ENCODE data around the gene ASRGL1. TPM values are rescaled to one million over a fixed set of nuclear protein-coding genes. Genes with fewer than 3 reads are reported as not detected.
"Not testable (repeated sequence)": the region's sequence is repeated elsewhere in the genome, so short reads cannot be mapped to it uniquely, and the experiment has no call there.

Gene ASRGL1
- total RNA-seq, 1 experiment from 2014 or later = 22.6 TPM

DNA sequence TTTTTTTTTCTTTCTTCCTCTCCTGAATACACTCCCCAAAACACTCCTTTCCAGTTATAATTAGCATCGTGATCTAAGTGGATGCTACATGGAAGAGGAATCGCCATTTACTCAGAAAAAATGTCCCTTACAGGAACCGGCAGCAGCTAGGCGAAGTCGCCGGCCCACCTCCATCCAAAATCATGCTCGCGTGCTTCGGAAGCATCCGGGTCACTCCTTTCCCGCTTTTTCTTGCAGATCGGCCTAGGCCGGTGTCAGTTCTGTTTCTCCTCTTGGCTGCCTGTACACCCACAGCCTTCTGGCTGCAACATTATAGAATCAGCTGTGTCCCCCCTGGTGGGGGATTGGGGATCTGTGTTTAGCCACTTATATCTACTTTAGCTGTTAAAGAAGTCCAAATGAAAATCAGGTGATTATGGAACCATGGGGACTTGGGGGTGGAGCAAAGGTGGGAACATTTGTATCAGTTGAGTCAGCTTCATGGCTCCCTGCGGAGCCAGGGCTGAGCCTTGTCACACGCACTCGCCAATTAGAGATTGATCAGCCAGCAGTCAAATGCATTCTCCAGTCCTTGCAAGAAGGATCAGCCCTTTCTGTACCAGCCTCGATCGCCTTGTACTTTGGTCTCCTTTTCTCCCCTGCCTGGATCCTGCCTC, 36.3 kb downstream of the ASRGL1 start:
- H3K36me3 ChIP-seq = no peaks in the 10 kb centered on the region
- H3K27me3 ChIP-seq = no peaks in the 10 kb centered on the region
- DNase-seq = no peak
- no peaks in the 10 kb centered on the region for H3K9me3 ChIP-seq (replicated peaks)
- H3K4me1 ChIP-seq = no peaks in the 10 kb centered on the region
- no peak overlapping the region for H3K27ac ChIP-seq
- H3K4me3 ChIP-seq = no peak overlapping the region

DNA sequence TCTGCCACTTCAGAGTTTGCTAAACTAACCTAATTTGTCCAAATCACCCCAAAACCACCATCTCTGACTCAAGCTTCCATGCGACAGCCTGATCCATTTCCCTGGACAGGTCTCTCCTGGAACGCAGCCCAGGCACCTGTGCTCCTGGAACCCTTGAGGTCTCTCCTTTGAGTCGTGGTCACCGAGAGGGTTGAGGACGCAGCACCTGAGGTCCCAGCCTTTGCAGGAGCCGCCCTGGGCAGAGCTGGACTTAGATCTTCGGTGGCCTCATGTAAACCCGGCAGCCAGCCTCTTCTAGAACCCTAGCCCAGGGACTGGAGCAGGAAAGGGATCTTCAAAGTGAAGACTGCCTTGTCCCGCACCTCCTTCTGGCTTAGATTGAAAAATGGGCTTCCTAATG, 37.6 kb downstream of the ASRGL1 start:
- no peak overlapping the region for H3K4me3 ChIP-seq
- no peak for DNase-seq

DNA sequence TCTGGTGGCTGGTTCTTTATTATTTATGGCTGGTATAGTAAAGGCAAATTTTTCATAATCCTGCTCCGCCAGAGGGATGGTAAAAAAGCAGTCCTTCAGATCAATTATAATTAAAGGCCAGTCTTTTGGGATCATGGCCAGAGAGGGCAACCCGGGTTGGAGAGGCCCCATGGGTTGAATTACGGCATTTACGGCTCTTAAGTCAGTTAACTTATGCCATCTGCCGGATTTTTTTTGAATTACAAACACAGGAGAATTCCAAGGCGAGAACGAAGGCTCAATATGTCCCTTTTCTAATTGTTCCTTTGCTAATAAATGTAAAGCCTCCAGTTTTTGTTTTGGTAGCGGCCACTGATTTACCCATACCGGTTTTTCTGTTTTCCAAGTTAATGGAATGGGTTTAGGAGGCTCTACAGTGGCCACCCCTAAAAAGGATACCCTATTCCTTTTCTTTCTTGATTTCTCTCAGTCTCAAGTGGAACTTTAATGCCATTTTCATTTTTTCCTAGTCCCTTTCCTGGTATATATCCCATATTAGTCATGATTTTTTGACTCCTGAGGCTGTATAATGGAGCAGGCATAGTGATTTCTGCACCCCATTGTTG, 41.3 kb downstream of the ASRGL1 start:
- not testable (repeated sequence) for H3K9me3 ChIP-seq (replicated peaks); H3K4me1 ChIP-seq; H3K36me3 ChIP-seq; H3K4me3 ChIP-seq; H3K27me3 ChIP-seq; H3K27ac ChIP-seq
- peak; percentile 40 to 65 for DNase-seq

More for the DNA sequence above, 37.6 kb downstream of the ASRGL1 start:
- no peaks in the 10 kb centered on the region for H3K36me3 ChIP-seq
- no peak overlapping the region for H3K27ac ChIP-seq
- H3K27me3 ChIP-seq = no peaks in the 10 kb centered on the region
- no peaks in the 10 kb centered on the region for H3K9me3 ChIP-seq (replicated peaks)
- H3K4me1 ChIP-seq = no peaks in the 10 kb centered on the region

DNA sequence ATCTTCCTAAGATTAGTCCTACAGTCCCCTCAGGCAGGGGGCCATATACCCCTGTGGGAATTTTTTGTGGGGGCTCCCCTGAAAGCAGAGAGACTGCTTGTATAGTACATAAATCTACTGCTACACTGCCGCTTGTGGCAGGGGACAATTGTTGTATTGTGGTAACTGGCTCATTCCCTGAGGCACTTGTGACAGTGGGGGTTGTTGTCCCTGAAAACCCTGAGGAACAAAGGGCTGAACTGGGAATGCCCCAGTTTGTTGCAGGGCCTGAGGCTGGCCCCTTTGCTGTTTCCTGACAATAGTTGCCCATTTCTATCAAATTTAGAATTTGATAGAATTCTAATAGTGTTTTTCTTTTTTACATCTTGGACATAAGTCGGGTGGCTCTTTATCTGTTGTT, 42.3 kb downstream of the ASRGL1 start:
- not testable (repeated sequence) for H3K27me3 ChIP-seq; H3K4me1 ChIP-seq; H3K4me3 ChIP-seq; H3K36me3 ChIP-seq; H3K27ac ChIP-seq; H3K9me3 ChIP-seq (replicated peaks); DNase-seq

DNA sequence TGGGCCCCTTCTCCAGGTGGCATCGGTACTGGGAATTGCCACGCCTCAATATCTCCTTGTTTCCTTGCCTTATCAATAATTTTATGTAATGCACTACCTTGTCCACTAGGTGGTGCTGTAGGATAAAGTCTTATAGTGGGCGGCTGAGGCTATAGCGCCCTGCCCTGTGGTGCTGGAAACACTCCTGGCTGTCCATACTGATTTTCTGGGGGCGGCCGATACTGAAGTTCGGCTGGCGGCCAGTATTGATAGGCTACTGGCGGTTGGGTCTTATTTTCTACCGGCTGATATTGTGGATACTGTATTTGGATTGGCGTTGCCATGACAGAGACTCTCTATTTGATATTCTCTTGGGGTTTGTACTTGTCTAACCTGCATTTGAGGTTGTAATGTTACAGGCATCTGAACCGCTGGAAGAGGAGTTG, 43.6 kb downstream of the ASRGL1 start:
- not testable (repeated sequence) for H3K4me1 ChIP-seq; H3K9me3 ChIP-seq (replicated peaks); H3K4me3 ChIP-seq; H3K27me3 ChIP-seq; H3K36me3 ChIP-seq; H3K27ac ChIP-seq
- DNase-seq = peak; percentile 44 to 85

DNA sequence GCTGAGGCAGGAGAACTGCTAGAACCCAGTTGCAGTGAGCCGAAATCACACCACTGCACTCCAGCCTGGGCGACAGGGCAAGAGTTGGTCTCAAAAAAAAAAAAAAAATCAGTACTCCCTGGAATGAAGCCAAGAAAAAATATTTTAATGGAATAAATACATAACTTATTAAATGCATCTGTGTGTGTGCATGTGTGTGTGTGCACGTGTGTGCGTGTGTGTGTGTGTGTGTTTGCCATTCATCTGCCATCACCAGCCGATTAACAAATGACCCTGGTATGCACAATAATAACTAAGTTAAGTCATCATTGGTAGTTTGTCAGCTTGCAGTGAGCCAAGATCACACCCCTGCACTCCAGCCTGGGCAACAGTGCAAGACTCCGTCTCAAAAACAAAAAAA, 46.6 kb downstream of the ASRGL1 start:
- Histone ChIP-seq H3K4me3 (no peak overlapping the region), H3K4me1 (peaks cover 10% of the 10 kb centered on the region; the same call in 1 of the 2 replicates), H3K36me3 (no peaks in the 10 kb centered on the region), H3K9me3 (replicated peaks) (no peaks in the 10 kb centered on the region), H3K27me3 (no peaks in the 10 kb centered on the region), H3K27ac (no peak overlapping the region)
- no peak for DNase-seq

DNA sequence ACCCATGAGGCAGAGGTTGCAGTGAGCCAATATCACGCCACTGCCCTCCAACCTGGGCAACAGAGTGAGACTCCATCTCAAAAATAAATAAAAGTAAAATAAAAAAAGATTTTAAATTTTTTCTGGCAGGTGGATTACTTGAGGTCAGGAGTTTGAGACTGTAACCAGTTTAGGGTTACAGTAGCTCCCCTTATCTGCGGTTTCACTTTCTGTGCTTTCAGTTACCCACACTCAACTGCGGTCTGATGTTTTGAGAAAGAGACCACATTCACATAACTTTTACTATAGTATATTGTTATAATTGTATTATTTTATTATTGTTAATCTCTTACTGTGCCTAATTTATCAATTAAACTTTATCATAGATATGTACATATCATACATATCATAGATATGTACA, 48.8 kb downstream of the ASRGL1 start:
- not testable (repeated sequence) for H3K36me3 ChIP-seq; H3K27ac ChIP-seq; H3K4me1 ChIP-seq; H3K27me3 ChIP-seq; DNase-seq; H3K9me3 ChIP-seq (replicated peaks); H3K4me3 ChIP-seq

DNA sequence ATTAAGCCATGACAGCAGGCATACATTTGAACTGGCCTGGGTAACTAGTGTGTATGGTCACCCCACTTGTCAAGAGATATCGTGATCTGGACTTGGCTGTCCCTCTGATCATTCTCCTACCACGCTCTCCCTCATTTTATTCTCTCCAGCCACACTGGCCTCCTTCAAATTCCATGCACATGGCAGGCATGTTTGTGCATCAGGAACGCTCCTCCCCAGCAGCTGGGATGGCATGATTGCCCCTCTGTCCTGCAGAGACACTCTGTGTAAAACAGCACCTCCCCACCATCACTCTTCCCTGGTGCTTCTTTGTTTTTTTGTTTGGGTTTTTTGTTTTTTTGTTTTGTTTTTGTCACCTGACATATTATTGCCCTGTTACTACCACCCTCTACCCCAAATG, 50.1 kb downstream of the ASRGL1 start:
- H3K27me3 ChIP-seq = no peaks in the 10 kb centered on the region
- no peak overlapping the region for H3K4me3 ChIP-seq
- peaks cover 6% of the 10 kb centered on the region; the same call in 1 of the 2 replicates for H3K4me1 ChIP-seq
- H3K9me3 ChIP-seq (replicated peaks) = no peaks in the 10 kb centered on the region
- H3K36me3 ChIP-seq = no peaks in the 10 kb centered on the region
- H3K27ac ChIP-seq = no peak overlapping the region
- no peak for DNase-seq

DNA sequence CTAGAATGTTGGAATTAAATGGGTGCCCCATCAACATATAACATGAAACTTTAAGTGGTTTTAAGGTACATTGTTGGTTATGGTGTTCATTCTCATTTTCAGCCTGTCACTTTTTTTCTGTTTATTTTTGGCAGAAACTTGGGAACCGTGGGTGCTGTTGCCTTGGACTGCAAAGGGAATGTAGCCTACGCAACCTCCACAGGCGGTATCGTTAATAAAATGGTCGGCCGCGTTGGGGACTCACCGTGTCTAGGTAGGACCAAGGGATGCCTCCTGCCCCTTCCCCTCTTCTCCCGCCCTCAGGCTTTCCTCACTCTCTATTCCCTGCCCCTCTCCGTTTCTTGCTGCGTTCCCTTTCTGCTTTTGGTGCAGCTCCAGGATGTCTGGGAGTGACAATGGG, 51.8 kb downstream of the ASRGL1 start:
- no peaks in the 10 kb centered on the region for H3K9me3 ChIP-seq (replicated peaks)
- peaks cover 3% of the 10 kb centered on the region; the same call in 1 of the 2 replicates for H3K4me1 ChIP-seq
- no peaks in the 10 kb centered on the region for H3K36me3 ChIP-seq
- no peak overlapping the region for H3K4me3 ChIP-seq
- H3K27me3 ChIP-seq = no peaks in the 10 kb centered on the region
- no peak overlapping the region for H3K27ac ChIP-seq
- DNase-seq = no peak

DNA sequence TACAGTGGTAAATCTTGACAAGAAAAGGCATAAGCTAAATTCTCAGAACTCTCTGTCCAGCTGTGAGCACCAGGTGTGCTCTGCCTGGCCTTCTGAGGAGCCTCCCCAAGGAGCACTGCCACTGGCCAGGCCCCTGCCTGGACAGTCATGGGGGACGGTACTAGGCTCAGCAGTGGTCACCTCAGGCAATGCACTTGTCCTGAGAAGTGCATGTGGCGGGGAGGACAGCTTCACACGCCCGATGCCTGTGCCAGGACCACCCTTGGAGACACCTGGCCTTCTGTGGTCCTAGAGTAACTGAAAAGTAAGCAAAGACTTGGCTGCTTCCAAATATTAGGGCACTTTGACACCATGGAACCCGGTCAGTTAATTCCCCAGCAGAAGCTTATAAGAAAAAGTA, 53.0 kb downstream of the ASRGL1 start:
- Histone ChIP-seq H3K4me3 (no peak overlapping the region), H3K9me3 (replicated peaks) (no peaks in the 10 kb centered on the region)
- no peak for DNase-seq

DNA sequence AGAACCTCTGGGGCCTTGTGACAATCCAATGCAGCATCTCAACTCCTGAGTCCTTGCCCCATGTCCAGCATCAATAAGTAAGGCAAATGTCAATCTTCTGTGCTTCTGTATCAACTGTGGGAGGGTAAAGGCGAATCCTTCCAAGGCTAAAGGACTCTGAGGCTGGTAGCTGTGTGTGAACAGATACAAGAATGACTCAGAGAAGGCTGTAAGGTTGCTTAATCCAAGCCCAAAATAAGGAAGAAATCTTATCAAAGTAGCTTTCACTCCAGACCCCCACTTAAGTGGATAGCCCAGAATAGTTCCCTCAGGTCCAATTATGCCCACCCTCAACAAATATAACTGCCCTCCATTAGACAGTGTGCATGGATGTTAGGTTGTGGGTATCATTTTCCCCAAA, 53.5 kb downstream of the ASRGL1 start:
- Histone ChIP-seq H3K9me3 (replicated peaks) (no peaks in the 10 kb centered on the region), H3K4me3 (no peak overlapping the region), H3K27me3 (no peaks in the 10 kb centered on the region), H3K4me1 (peaks cover 3% of the 10 kb centered on the region; the same call in 1 of the 2 replicates), H3K36me3 (no peaks in the 10 kb centered on the region), H3K27ac (no peak overlapping the region)
- DNase-seq = no peak

More for the DNA sequence above, 53.0 kb downstream of the ASRGL1 start:
- no peak overlapping the region for H3K27ac ChIP-seq
- H3K36me3 ChIP-seq = no peaks in the 10 kb centered on the region
- H3K4me1 ChIP-seq = peaks cover 3% of the 10 kb centered on the region; the same call in 1 of the 2 replicates
- H3K27me3 ChIP-seq = no peaks in the 10 kb centered on the region

DNA sequence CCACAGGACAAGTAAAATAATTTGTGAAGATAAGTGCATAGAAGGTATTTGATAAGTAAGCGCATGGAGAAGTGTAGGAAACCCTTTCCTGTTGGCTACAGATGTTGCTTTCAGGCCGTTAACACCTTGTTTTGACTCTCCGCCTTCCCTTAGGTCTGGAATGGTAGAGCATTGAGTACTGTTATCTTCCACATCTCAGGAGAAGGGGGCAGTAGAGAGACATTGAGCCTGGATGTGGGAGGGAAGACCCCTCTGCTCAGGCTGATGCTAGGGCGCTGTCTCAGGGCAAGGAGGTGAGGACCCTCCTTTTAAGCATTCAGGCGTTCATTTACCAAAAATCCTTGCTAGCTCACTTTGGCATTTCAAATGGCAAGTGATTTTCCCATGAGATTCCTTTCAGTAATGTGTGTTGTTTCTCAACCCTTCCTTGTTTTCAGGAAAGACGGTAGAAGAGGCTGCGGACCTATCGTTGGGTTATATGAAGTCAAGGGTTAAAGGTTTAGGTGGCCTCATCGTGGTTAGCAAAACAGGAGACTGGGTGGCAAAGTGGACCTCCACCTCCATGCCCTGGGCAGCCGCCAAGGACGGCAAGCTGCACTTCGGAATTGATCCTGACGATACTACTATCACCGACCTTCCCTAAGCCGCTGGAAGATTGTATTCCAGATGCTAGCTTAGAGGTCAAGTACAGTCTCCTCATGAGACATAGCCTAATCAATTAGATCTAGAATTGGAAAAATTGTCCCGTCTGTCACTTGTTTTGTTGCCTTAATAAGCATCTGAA, 54.6 kb downstream of the ASRGL1 start:
- Histone ChIP-seq H3K4me3 (no peak overlapping the region), H3K36me3 (no peaks in the 10 kb centered on the region), H3K27ac (no peak overlapping the region), H3K4me1 (no peaks in the 10 kb centered on the region), H3K27me3 (no peaks in the 10 kb centered on the region), H3K9me3 (replicated peaks) (no peaks in the 10 kb centered on the region)
- DNase-seq = no peak

DNA sequence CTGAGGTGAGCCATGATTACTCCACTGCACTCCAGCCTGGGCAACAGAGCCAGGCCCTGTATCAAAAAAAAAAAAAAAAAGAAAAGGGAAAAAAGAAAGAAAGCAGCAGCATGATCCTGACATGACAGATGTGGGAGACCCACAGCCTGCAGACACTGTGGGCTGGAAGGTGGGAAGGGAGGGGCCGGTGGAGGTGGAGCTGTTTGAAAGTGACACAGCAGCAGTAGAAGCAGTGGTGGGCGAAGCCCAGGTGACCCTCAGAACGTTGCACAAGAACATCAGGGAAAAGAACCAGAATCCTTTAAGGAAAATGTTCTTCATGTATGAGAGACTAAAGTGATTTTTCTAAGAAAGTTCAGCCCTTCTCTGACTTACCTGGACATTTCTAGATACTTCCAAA, 55.3 kb downstream of the ASRGL1 start:
- no peaks in the 10 kb centered on the region for H3K36me3 ChIP-seq

DNA sequence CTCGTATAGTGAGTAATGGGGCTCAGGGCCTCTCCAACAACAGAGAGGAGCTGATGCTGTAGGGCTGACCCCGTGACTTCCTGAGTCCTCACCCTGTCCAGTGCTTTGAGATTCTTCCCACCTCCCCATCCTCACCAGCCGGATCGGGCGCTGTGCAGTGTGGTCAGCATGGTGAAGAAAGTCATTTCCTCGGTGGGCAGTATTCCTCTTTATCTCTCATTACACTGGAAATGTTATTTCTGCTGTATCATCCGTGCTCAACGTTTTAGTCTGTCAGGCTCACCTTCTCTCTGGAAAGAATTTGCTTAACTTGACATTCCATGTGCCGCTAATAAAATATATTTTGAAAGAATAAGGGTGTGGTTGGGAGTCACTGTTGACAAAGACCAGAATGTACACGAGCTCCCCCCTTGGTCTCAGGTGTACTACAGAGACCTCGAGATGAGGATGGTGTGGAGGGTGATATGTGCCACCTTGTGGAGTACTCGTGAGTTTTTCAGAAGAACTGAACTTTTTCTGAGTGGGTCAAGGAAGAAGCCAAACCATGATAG, 55.9 kb downstream of the ASRGL1 start:
- Histone ChIP-seq H3K4me1 (peaks cover under 1% of the 10 kb centered on the region), H3K4me3 (no peak overlapping the region), H3K9me3 (replicated peaks) (no peaks in the 10 kb centered on the region), H3K27me3 (no peaks in the 10 kb centered on the region), H3K27ac (no peak overlapping the region), H3K36me3 (no peaks in the 10 kb centered on the region)
- DNase-seq = no peak

More for the DNA sequence above, 55.3 kb downstream of the ASRGL1 start:
- Histone ChIP-seq H3K4me3 (no peak overlapping the region), H3K27ac (no peak overlapping the region), H3K4me1 (no peaks in the 10 kb centered on the region), H3K9me3 (replicated peaks) (no peaks in the 10 kb centered on the region), H3K27me3 (no peaks in the 10 kb centered on the region)
- no peak for DNase-seq

DNA sequence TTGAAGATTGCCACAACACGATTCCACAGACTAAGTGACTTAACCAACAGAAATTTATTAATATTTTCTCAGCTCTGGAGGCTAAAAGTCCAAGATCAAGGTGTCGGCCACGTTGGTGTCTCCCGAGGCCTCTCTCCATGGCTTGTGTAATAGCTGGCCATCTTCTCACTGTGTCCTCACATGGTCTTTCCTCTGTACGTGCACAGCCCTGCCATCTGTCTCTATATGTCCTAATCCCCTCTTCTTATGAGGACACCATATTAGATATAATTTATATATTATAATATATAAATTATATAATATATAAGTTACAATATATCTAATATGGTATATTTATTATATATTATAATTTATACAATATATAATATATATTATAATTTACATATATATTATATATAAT, 56.5 kb downstream of the ASRGL1 start:
- Histone ChIP-seq H3K27ac (no peak overlapping the region), H3K4me3 (no peak overlapping the region)

More for the DNA sequence above, 56.5 kb downstream of the ASRGL1 start:
- no peaks in the 10 kb centered on the region for H3K36me3 ChIP-seq
- peaks cover 7% of the 10 kb centered on the region for H3K4me1 ChIP-seq
- H3K9me3 ChIP-seq (replicated peaks) = no peaks in the 10 kb centered on the region
- no peaks in the 10 kb centered on the region for H3K27me3 ChIP-seq
- no peak for DNase-seq
